NCI-H187 (cell line): Measurements from ENCODE around the gene NMT1.
"Not testable (repeated sequence)": the region's sequence is repeated elsewhere in the genome, so short reads cannot be mapped to it uniquely, and the experiment has no call there.

Source experiments
- DNase-seq, 2 experiments: peaks; one replicate each; lab custom pipeline; 2025; lab: John Stamatoyannopoulos, UW

NMT1 gene

DNA sequence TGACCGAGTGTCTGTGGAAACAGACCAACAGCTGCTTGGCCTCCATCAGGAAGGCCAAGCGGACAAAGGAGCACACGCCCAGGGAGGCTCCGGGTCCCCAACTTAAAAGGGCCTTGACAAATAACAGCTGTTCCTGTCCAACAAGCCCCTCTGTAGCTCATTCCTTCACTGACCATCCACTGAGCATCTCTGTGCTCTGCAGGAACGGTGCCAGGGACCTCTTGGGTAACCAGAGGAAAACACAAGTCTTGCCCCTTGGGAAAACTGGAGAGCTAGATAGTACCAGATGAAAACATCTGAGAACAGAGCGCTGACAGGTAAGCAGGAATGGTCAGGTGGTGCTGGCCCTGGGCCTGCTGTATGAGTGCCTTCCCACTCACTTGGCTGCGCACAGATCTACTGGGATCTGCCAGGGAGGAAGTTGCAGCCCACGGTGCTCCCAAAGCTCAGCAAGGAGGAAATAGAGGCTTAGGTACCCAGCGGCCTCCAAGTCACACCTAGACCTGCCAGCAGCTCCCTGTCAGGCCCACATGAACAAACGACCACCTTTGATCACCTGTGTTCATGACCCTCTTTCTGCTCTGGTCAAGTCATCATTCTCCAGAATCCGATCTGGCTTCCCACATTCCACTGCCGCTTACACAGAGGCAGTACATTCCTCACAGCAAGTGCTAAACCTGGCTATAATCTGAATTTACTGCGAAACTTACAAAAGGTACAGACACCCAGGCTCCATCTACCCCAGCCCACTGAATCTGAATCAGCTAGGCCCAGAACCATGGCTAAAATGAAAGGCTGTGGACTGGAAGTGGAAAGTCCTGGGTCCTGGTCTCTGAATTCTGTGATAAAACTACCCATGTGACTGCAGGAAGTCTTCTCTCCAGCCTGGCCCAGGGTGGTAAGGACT, 22.1 kb upstream of the NMT1 start:
- no peak for DNase-seq

DNA sequence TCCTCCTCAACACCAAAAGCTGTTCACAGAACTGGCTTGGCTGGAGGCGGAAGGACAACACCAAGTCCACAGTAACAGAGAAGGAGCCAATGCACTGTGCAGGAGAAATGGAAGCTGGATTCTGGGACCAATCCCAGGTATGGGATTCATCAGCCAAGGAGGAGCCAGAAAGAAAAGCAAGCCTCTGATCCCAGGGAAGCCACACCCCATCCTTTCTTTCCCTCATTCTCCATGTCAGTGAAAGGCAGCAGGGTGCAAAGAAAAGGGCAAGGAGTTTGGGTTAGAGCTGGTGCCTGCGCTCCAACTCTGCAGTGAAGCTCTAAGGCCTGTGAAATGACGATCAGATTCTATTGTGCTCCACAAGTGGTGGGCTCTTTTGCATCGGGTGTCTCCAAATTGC, 20.7 kb upstream of the NMT1 start:
- no peak for DNase-seq

DNA sequence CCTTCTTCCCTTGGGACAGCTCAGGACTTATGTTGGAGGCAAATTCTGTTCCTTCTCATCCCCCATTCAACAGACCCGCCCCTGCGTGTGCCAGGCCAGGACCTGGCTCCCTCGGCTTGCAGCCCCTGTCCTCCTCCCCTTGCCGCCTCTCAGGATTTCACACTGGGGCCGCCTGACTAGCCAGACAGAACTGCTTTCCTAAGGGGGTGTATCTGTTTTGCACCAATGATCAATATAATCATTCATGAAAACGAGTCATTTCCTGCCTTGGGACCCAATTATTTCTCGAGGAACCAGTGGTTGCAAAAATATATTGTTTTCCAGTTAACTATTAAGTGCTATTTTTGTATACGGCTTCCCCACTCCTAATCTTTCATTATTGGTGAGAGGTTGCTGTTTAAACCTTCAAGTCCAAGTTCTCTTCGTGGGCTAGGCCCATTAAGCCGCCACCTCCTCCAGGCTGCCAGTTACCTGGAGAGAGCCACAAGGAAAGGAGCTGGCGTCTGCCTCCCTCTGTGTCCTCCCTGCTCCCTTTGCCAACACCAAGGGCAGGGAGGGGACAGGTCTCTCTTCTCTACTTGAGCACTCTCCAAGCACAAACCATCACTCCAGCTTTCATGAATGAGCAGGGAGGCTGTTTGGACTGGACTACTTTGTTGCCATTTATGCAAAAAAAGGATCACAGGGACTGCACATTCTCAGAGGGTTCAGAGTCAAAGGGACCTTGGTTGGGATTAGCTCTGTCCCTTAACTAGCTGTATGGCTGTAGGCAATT, 18.6 kb upstream of the NMT1 start:
- DNase-seq = no peak

DNA sequence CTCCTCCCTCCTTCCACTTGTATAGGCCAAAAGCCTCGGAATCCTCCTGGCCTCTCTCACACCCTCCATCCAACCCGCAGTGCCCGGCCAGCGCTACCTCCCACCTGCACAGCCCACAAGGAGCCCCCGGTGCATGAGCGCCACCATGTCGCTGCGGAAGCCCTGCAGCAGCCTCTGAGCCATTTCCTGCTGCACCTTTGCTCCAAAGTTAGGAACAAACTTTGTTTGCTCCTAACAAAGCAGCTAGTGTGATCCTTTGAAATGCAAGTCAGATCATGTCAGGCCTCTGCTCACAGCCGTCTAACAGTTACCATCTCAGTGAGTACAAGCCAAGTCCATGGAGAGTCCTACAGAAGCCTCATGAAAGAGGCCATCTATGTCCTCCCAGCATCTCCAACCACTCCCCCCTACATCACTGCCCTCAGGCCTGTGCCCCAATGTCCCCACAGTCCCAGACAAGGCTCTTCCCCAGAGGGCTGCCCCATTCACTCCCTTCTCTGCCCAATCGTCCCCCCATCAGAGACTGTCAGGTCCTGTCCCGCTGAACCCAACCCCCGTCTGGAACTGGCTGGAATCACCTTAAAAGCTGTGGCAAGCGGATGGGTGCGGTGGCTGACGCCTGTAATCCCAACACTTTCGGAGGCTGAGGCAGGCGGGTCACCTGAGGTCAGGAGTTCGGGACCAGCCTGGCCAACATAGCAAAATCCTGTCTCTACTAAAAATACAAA, 17.1 kb upstream of the NMT1 start:
- DNase-seq = no peak

DNA sequence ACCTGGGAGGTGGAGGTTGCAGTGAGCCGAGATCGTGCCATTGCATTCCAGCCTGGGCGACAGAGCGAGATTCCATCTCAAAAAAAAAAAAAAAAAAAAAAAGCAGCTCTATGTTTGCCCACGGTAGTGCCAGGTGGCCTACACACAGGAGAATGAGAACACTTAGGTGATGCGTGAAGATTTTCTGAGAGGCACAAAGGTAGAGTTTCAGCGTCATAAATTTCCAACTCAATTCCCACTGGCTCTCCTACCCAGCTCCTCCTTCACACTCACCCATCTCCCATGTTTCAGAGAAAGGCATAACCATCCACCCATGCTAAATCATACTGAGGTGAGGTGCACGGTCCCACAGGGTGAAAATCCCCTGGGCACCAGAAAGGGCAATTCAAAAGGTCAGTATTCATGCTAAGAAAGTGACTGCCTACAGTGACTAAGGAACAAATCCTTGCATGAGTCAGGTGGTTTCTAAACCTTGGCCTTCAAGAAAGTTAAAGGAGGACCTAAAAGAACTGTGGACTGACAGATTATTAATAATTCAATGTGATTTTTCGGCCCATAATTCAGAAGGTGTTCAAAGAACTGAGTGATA, 14.5 kb upstream of the NMT1 start:
- peak; percentile 30 to 64 for DNase-seq

DNA sequence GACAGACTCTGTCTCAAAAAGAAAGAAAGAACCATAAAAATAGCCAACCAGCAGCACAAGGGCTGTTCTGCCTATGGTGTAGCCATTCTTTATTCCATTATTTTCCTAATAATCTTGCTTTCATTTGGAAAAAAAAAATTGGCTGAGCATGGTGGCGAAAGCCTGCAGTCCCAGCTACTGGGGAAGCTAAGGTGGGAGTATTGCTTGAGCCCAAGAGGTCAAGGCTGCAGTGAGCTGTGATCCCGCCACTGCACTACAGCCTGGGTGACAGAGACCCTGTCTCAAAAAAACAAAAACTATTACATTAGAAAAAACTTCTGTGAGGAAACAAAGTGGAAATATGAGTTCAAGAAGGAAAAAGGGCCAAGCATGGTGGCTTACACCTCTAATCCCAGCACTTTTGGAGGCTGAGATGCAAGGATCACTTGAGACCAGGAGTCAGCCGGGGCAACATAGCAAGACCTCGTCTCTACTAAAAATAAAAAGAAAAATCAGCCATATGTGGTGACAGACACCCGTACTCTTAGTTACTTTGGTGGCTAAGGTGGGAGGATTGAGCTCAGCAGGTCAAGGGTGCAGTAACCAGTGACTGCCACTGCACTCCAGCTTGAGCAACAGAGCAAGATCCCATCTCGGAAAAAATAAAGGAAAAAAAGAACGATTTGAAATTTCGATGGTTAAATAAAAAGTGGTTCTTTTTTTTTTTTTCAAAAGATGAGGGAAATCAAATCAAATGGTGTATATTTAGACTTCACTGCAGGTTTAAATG, 12.1 kb upstream of the NMT1 start:
- DNase-seq = no peak

DNA sequence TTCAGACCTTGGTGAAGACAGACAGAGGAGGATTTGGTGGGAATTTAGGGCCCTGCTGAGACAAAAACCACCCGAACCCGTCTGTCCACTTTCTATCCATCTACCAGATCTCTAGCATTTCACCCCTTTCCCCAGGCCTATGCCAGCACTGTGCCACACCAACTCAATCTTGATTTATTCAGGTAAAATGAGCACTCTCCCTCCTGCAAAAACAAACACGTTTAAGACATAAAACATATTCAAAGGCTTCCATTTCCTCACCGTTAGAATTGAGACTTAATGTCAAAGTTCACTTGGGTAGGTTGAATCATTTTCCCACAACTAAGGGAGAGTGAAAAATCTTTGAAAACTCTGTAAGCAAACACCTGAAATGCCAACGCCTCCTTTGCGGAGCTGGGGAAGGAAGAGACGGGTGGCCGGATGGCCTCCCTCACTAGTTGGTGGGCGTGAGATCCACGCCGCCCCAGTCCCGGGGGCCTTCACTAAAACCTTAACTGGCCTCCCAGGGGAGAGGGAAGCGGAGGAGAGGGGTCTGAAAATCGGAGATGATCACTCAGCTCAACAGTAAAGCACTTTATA, 10.5 kb upstream of the NMT1 start:
- DNase-seq = no peak

DNA sequence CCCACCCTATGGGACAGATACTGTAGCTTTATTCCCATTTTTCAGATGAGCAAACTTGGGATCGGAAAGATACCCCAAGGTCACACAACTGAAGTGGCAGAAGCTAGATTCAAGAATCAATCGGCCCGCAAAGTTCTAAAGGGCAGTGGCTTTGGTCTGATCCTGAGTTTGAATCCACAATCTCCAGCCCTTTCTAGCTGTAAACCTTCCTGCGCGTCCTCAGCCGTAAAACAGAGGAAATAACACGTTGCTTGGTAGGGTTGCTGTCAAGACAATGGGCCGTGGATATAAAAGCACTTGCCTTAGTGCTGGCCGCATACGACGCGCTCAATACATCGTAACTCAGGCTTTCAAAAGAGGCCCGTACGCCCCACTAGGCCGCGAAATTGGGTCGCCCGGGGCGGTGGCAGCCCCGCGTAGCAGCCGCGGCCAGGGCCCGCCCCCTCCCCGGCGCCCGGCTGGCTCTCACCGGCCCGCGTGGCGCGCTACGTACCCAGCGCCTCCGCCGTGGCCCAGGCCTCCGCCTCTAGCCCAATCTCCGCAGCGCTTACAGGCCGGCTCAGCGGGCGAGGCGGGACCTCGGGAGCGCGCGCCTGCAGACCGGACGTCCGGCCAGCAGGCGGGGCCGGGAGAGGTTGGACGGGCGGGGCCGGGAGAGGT, 9.9 kb upstream of the NMT1 start, which contains the start of gene DCAKD:
Gene DCAKD, minus strand, starts transcription at position 573 of the 660 bp plus-strand sequence. CDS start 16,747 bp downstream, outside the sequence.
- DNase-seq = peak; percentile 53 to 95

DNA sequence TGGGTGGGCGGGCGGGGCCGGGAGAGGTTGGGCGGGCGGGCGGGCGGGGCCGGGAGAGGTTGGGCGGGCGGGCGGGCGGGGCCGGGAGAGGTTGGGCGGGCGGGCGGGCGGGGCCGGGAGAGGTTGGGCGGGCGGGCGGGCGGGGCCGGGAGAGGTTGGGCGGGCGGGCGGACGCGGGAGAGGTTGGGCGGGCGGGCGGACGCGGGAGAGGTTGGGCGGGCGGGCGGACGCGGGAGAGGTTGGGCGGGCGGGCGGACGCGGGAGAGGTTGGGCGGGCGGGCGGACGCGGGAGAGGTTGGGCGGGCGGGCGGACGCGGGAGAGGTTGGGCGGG, 9.4 kb upstream of the NMT1 start:
- DNase-seq = not testable (repeated sequence)

DNA sequence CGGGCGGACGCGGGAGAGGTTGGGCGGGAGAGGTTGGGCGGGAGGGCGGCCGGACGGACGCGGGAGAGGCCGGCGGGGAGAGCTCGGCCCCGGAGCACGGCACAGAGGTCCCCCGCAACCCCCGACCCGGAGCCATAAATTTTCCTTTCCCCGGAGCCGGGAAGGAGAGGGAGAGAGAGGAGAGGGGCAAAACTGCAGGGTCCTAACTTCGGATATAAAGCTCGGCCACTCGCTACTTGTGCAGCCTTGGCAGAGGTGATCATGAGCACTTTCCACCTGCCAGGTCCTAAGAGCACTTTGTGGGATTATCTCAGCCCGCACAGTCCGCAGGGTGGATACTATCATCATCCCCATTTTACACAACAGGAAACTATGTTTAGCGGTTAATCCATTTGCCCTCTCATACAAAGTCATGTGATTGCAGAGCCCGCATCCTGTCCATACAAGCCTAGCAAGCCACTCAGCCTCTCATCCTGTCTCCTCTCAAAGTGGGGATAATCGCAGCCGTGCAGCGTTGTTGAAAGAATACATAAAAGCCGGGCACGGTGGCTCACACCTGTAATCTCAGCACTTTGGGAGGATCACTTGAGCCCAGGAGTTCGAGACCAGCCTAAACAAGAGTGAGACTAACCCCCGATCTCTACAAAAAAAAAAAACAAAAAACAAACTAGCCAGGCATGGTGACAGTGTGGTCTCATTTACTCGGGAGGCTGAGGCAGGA, 8.9 kb upstream of the NMT1 start:
- peak; percentile 25 to 32 for DNase-seq

DNA sequence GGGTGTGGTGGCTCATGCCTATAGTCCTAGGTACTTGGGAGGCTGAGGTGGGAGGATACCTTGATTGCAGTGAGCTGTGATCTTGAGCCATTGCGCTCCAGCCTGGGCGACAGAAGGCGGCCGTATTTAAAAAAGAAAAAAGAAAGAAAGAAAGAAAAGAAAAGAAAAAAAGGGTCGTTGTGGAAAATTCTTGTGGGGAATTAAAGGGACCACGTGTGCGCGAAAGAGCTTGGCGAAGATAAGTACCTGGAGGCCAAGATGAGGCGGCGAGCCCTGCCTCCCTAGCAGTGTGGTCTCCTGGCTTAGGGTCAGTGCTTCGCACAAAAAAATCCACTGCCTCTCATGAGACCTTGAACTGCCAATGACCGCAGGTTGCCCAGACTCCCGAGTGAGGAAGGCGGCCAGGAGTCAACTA, 728 bp upstream of the NMT1 start:
- DNase-seq = no peak

DNA sequence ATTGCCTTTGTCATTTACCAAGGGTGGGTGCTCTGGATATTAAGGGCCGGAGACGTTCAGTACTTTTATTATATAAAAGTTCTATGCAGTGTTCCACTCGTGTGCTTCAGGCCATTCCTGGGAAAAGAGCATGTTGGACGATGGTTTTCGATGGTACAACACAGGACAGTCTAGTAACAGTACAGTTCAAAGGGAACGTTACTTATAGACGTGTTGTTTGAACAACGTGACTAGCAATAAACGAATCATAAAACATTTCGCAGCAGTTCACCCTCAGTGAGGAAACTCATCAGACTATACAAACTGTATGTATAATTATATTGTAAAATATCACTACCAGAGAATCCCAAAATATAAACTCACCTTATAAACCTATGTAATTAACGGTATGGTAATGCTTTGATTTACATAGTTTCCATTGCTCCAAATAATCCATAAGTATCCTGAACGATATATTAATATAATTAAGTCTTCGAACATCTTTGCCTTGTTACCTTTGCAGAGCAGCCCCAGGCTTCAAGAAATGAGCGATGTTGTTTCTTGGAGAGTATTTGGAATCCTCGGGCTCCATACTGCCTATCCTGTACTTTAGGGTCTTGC, 589 bp downstream of the NMT1 start:
- no peak for DNase-seq

DNA sequence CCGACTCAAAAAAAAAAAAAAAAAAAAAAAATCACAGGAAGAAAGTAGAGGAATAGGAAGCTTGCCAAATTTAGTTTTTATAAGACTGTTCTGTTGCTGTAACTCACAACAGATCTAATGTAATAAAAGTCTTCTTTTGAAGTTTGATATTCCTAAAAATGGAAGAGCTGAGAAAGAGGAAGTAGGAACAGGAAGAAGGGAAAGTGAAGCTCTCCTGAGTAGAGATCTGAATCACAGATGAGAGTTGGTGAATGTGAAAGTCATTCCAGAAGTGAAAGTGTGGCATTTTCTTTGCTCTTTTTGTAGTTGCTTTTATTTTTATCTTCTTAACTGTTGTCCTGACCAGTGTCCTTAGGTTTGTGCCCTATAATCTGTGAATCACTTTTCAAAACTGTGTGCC, 2.1 kb downstream of the NMT1 start:
- no peak for DNase-seq

DNA sequence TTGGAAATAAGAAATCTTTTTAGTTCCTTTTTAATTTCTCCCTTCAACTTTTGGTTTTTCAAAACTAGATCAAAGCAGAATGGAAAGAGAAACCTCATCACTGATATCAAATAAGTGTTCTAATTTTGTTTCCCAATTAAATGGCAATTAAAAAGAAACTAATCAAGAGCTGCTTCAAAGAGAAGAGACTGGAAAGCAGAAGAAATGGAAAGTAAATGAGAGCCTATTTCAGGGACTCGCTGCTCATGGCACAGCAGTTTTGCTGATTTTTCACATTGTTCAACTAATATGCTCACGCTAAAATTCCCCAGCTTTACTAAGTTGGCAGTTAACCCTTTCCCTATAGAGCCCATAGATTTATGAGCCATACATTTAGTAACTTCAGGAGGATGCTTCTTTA, 6.5 kb downstream of the NMT1 start:
- no peak for DNase-seq

DNA sequence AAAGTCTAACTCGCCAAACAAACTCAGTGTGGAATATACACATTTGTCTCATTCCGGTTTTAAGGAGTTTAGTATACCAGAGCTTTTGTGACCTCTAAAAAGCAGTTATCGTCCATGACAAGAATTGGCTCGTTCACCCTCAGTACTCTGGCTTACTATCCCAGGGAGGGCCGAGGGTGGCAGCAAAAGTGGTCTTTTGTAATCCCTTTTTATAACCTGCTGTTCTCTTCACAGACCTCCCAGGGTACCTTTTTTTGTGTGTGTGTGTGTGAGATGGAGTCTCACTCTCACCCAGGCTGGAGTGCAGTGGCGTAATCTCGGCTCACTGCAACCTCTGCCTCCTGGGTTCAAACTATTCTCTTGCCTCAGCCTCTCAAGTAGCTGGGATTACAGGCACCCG, 8.9 kb downstream of the NMT1 start:
- DNase-seq = no peak

DNA sequence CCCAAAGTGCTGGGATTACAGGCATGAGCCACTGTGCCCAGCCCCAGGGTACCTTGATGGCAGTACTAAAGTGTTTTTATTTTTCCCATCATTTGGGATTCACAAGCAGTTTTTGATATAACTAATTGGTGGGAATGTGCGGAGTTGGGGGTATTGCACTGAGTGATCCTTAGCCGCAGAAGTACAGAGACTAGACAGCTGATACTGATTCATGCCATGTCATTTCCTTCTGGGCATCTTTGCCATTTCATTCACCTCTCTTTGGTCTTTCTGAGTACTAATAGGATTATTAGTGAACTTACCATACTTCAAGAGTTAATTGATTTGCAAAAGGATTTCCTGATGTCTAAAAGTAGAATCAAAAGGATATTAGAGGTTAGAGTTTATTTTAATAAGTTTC, 9.7 kb downstream of the NMT1 start:
- no peak for DNase-seq

DNA sequence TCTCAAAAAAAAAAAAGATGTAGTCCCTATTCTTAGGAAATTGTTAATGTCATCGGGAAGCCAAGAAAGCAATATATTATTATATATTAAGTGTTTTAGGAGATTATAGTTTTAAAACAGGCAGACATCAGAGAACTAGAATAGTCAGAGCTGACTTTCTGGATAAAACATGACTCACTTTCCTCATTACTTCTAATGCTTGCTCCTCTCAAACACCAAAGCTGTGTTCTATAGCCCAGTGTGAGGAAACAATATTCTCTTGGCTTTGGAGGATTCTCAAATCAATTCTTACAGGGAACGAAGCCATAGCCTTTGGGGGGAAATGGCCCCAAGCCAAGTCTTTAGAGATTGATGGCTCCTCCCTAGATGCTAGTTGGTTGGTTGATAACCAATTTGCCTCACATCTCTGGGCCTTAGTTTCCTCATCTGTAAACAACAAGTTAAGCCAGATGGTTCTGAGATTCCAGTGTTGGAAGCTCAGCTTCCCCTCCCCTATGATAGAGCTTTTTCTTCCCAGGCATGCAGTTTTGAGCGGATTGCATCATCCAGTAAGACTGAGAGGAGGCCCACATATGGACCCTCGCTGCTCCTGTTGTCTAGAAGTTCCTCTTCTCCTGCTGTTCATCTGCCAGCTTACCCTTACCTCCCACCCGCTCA, 12.4 kb downstream of the NMT1 start:
- no peak for DNase-seq

DNA sequence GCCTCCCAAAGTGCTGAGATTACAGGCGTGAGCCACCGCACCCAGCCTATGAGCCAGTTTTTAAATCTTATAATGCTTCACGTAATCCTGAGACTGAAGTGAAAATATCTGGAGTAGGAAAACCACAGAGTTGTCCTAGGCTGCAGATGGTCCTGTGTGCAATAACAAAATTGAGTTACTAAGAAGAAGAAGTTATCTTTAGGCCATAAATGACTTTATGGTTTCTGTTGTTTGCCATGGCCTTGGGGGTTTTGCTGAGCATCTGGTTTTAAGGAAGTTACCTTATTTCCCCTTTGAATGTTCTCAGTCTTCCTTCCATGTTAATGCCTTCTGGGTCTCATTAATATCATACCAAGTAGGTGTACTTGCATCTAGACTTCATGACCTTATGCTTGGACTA, 16.5 kb downstream of the NMT1 start:
- no peak for DNase-seq
